Measurements from ENCODE around the gene COG6.

DNA sequence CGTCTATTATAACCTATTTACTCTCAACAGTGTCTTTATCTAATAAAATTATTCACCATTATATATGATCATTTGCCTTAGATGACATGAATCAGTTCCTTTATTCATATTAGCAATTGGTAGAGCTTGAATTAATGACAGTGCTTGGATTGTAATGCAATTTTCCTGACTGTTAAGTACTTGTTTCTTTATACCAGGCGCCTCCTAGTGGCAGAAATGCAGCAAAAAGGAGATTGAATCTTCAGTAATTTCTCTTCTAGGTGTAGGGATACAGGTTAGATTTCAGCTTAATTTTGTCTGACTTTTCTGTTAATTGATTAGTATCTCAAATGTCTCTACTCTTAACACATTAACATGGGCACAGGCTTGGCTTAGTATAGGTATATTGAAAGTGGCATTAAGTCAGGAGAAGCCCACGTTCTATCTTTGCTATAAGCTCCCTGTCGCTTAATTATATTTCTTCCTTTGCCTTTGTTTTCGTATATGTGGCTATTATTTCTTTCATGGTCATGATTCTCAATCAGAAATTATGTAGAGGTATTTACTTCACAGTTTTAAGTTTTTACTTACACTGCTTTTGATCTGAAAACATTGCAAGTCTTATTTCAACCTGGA lies 43.3 kb upstream of the COG6 start:
- TF ChIP-seq CTCF (conservative IDR thresholded peaks at IDR 0.05 in 1 of 2, IDR thresholded peaks at IDR 0.05 in 1 of 2; ENCODE audit: low read depth in 1 of 2, low read length in 2 of 2), result peak; percentile 72 to 79
- no peak for TF ChIP-seq EZH2 (IDR thresholded peaks at IDR 0.05; ENCODE audit: low read length, missing control alignments)

Data from fibroblast of lung (primary cell).